Right ventricle myocardium inferior (tissue), 1 donor: Measurements from ENCODE around the gene NUDT14. TPM values are rescaled to one million over a fixed set of nuclear protein-coding genes. Genes with fewer than 3 reads are reported as not detected.

Experiments used
- ATAC-seq: fragments of 200-7000 bp; cut with Tn5 transposase; one replicate; pipeline ENCODE4 v1.9.1; 2020; ENCODE audit warnings: mild to moderate bottlenecking, moderate library complexity
- DNase-seq: peaks from one replicate; pipeline ENCODE4 v3.0.0; 2021; ENCODE audit errors: missing footprints
- intact Hi-C: fragments of 100-400 bp; cut with DNase I; formaldehyde crosslinking; loops from one replicate; pipeline ENCODE4 v1.11.0; 2022
- long read RNA-seq: library from polyadenylated mRNA; unstranded; transcript quantifications from one replicate; pipeline ENCODE4 v2.0.0, GENCODE V29; 2021
- total RNA-seq: library from RNA; stranded (reverse); fragmentation: NEBNext Ultra II Directional; extraction: Animal tissue kit (Norgen Biotek cat#: 25700); gene quantifications from one replicate; pipeline ENCODE4 v1.2.1, GENCODE V29; 2021
- donor health status: DM: no; HTN: yes; CAD: no; lungs with severe emphysema.

NUDT14 gene
- total RNA-seq: 33.9 TPM
- long read RNA-seq, transcript NUDT14-202 (5 exons, 845 nt): major isoform, 25 of 32 reads
- long read RNA-seq, partial matches to known transcripts: 1 of 32 reads
- long read RNA-seq, other reads (novel, unspliced or antisense): 4 of 32 reads

DNA sequence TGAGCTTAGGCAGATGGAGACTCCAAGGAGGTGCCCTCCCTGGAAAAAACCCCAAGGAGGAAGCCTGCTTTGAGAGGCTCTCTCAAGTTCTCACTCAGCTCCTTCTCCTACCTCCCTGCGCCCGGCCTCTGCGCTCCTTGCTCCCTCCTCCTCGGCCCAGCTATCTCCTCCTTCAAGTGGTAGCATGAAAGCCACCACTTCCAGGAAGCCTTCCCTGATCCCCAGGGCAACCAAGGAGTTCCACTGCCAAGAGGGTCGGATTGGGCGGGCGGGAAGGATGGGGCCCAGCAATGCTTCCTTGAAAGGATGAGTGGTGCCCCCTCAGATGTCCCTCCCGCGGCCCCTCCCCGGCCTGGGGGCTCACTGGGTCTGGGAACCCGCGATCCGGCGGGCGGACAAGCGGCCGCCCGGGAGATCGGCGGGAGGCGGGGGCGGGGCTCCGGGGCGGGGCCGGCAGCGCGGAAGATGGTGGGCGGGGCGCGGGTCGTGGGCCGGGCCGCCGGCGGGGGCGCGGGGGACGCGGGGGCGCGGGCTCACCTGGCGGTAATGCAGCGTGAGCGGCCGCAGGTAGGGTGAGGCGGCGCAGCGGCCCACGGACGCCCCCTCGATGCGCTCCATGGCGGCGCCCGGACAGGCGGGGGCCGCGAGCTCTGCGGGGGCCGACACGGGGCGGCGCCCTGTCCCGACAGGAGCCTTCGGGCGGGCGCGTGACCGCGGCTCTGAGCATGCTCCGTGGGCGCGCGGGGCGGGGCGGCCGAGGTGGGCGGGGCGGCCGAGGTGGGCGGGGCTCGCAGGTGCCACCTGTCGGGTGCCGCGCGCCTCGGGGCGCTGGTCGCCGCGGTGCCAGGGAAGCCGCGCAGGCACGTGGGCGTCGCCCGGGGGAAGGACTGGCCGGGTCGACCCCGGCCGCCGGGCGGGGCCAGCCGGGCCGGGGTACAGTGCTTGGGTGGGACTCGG lies at the start of gene NUDT14:
TSS of gene NUDT14 (minus strand) at position 721 of the 957 bp plus-strand sequence. CDS start at position 618, 103 bp downstream.
- DNase-seq: no peak
- intact Hi-C loops: loop anchor here (10.0 kb wide), 1 partner anchor 206 kb away; the partner anchor contains the start of gene AHNAK2
- ATAC-seq: peak; percentile 70

DNA sequence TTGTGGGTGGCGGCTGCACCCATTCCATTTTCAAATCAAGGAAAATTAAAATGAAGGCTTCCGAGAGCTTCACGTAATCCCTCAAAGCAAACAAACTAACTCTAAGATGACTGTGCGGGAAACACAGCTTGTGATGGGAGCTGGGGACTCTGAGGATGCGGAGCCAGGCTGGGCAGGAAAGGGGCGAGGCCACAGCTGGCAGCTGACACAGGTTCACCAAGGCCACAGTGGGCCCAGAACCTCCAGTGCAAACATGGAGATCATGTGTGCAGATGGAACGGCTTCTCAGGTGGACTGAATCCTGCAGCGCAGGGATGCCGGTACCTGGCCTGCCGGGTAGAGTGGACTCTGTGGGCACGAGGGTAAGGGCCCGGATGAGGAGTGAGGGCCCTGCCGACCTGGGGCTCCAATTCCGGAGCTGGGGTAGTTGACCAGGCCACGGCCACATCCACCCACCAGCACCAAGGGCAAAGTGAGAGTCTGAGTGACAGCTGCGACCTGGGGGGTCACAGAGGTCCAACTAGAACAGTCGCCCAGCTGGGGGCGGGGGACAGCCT lies 48.1 kb upstream of the NUDT14 start:
- ATAC-seq: no peak
- intact Hi-C loops: no loop called here
- DNase-seq: no peak

DNA sequence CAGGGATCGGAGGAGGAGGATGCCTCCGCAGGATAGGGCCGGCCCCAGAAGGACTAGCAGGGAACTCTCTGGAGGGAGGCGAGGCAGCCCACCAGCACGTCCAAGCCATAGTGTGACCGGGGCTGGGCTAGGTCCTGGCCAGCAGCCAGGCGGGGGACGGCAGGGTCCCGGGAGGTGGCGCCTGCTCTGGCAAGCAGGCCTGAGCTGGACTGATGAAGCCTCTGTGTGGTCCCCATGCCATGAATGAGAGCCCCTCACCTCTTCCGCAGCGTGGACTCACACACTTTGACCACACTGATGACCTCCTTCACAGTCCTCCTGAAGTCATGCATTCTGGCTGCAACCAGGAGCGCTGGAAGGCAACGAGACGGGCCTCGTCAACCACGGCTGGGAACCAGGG lies 47.5 kb upstream of the NUDT14 start:
- ATAC-seq (peak; percentile 31), DNase-seq (no peak)
- intact Hi-C loops: no loop called here

DNA sequence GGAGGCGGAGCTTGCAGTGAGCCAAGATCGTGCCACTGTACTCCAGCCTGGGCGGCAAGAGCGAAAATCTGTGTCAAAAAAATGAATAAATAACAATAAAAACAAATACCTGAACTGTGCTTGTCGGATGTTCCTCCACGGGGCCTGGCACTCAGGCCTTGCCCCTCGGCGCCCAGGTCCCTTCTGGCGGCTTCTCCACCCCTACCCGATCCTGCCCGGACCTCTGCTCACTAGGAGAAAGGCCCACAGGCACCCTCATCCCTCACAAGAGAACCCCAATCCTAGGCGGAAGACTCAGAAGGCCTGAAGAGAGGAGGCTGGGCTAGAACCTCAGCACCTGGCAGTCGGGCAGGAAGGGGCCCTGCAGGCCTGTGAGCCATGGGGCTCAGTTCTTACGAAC lies 46.2 kb upstream of the NUDT14 start:
- DNase-seq: no peak
- intact Hi-C loops: no loop called here
- no peak for ATAC-seq

DNA sequence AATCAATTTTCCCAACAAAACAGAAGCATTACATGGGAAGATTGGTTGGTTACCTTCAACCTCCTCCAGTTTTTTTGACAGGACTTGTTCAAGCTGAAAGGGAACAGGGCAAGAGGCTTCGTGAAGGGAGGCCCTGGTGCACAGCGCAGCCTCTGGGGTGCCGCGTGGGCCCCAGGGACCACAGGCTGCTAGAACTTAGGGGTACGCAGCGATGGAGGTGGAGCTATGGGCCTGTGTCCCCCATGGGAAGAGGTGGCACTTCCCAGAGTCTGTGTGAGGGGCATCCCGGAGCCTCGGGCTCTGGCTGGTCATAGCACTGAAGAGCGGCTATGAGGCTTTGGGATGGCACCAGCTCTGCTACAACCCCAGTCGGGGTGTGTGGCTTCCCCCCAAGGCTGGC lies 45.1 kb upstream of the NUDT14 start:
- DNase-seq (no peak), ATAC-seq (no peak)
- intact Hi-C loops: no loop called here

DNA sequence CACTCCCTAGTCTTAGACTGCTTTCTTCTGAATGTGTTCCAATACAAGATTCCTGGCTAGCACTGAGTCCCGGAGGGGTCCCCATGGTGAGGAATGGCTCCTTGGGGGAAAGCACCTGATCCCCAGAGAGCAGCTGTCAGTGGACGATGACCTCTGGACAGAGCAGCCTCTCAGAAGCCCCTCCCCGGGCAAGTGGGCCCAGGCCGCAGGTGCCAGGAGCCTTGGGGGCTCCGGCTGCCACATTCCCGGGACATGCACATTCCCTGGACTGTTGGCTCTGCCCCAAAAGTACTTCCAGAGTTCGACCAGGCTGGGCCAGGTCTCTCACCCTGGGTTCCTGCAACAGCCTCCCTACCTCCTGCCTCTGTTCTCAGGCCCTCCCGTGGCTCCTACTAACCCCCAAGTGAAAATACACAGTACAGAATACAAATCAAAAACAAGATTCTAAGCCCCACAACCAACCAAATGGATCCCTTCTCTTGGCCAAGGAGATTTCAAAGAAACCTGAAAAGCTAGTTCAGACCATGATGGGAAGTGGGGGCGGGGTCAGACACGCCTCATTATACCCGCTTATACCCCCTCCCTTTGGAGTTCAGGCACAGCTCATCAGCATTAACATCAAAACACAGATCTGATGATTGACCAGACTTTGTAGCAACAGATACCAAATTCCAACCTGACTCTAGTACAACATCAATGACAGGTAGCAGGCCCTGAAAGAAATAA lies 43.9 kb upstream of the NUDT14 start:
- ATAC-seq (no peak), DNase-seq (no peak)
- intact Hi-C loops: no loop called here

DNA sequence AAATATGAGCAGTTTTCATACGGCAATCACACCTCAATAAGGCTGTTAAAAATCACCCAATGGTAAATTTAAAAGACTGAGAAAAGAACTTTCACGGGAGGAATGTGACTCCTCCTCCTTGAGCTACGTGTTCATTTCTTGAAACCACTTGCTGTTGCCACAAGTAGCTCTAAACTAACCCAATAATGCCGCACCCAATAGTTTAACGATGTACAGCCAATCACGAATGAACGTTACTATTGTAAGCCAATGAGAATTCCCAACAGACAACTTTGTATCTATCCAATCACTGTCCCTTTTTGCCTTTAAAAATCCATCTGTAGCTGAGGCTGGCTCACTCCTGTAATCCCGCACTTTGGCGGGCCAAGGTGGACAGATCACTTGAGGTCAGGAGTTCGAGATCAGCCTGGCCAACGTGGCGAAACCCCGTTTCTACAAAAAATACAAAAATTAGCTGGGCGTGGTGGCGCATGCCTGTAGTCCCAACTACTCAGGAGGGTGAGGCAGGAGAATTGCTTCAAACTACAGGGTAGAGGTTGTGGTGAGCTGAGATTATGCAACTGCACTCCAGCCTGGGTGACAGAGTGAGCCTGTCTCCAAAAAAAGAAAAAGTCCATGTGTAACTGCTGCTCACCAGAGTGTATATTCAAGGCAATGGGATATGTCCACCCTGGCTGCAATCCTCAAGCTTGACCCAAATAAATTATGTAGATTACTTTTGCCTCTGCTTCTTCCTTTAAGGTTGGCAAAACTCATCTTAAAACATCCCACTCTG lies 42.8 kb upstream of the NUDT14 start:
- intact Hi-C loops: no loop called here
- no peak for DNase-seq
- ATAC-seq: no peak

DNA sequence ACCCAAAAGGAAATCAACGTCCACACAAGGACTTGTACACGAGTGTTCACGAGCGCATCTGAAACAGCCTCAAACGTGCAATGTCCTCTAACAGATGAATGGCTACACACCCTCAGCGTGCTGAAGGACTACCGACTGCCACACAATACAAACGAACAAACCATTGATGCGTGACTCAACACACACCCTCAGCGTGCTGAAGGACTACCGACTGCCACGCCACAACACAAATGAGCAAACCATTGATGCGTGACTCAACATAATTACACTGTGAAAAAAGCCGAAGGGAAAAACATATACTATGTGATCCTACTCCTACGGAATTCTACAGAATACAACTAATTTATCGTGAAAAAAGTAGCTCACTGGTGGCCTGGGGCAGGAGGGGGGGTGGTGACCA lies 42.1 kb upstream of the NUDT14 start:
- intact Hi-C loops: no loop called here
- ATAC-seq (no peak), DNase-seq (no peak)

DNA sequence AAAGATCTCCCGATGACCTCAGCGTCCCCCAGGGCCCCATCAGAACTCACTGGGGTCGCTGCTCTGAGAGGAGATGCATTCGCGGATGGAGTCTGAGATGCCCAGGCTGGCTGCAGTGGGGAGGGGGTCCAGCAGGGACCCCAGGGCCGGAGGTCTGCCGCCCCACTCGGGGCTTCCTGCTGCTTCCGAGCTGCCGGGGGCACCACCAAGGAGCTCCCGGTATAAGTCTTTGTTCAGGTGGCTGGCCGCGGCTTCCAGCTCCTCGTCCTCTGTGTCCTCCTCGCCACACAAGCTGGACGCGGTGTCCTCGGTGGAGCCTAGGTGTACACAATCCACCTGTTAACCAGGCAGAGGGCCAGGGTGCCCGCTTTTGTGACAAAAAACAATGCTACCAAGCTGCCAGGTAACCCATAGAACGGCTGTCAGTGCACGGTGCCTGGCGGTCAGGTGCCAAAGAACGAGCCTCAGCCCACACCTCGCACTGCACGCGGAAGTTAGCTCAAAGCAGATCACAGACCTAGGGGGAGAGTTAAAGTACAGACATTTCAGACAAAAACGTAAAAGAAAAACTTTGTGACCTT lies 40.6 kb upstream of the NUDT14 start:
- ATAC-seq: no peak
- no peak for DNase-seq
- intact Hi-C loops: no loop called here

DNA sequence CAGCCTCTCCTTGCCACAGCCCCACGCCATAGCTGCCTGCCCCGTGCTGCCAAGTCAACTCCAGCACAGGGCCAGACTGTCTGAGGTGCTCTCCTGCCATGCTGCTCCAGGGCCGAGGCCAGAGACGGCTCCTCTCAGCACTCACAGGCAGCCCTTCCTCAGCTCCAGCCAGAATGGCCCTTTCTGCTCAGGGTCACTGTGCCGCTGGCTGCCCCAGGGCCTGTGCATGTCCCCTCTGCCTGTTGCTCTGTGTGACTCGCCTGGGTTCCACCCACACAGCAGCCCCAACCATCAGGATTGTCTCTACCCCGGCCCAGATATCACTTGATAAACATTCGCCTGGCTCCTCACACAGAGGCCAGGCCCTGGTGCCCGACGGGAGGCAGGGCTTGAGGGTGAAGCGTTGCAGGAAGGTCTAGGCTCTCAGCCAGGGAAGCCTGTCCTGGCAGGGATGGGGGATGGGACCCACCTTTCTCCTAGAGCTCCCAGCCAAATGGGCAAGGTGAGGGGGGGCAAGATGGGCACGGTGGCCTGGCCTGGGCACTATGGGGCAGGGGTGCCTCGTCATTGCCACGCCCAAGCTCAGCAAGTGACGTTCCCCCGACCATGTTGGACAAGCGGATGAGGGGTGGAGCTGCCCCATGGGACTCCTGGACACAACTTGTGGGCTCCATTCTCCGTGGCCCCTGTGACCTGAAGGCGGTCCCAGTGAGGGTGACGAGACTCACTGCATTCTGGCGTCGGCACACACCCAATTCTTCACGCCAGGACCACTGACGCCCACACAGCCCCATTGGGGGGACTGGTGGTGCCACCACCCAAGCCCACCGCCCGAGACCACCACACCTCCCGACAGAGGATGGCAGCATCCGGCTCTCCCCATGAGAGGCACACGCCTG lies 39.8 kb upstream of the NUDT14 start:
- no peak for DNase-seq
- peak; percentile 73 for ATAC-seq
- intact Hi-C loops: no loop called here

DNA sequence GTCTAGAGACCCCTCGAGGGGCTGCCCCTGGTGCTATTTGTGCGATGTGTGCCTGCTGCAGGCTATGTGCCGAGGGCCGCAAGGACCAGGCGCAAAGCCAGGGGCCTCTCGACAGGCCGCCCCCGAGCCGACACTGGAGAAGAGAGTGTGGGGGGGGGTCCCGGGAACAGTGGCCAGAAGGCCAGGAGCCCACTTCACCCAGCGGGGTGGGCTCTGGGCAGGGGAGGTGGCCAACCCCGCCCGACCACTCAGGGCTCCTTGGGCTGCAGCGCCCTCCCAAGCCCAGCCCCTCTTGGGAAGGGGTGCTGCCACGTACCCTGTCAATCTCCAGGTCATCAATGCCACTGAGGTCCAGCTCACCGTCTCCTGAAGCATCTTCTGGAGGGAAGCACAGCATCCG lies 38.6 kb upstream of the NUDT14 start:
- intact Hi-C loops: no loop called here
- ATAC-seq (no peak), DNase-seq (no peak)

DNA sequence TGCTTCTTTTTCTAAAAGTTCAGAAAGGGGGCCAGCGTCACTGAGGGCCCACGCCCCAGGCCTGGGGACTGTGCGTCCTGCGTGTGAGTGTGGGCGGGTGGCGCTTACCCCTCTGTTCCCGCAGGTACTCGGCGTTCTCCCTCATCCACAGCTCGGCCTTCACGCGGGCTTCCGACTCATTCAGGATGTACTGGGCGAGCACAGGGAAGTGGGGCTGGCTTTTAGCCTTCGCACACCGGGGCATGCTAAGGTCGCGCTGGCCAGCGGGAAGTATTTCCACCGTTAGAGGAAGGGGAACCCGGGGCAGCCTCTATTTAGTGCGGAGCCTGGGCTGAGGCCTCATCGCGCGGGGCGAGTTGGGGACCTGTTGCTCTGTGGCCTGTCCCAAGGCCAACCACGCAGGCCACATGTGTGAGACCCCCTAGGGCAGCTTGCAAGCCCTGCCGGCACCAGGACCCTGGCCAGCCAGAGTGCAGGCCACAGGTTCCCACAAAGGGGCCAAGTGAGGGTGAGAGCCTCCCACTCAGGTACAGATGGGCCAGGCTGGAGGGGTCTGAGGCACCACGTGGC lies 38.0 kb upstream of the NUDT14 start:
- no peak for DNase-seq
- intact Hi-C loops: no loop called here
- no peak for ATAC-seq

DNA sequence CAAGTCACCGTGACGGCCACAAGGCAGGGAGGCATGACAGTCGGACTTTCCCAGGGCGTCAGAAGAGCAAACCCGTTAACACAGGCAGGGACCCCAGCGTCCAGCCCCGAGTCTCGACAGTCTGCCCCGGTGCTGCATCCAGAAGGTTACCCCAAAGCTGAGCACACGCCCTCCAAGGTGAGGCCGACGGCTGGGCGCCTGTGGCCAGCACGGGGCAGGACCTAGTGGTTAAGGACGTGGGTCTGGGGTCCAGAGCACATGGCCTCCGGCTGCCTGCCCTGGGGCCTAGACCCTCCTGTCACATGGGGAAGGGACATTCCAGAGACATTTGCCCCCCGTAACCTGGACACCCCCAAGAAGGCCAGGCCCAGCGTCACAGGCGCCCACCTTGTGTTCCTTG lies 37.5 kb upstream of the NUDT14 start:
- ATAC-seq (no peak), DNase-seq (no peak)
- intact Hi-C loops: no loop called here

DNA sequence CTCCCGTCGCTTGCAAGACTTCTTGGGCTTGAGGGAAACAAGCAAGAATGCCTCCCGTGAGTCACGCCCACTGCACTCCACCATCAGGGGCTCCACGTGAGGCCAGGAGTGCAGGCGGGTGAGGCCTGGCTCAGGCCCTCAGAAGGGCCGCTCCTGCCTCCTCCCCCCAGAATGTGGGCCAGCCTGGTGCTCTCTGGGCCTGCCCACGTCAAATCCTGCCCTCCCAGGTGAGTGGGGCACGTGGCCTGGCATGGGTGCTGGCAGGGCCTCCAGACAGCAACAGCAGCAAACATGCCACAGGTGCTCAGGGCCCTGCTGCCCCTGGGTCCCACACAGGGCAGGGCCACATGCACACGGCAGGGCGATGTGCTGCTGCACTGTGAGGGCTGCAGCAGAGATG lies 36.7 kb upstream of the NUDT14 start:
- no peak for ATAC-seq
- no peak for DNase-seq
- intact Hi-C loops: no loop called here

DNA sequence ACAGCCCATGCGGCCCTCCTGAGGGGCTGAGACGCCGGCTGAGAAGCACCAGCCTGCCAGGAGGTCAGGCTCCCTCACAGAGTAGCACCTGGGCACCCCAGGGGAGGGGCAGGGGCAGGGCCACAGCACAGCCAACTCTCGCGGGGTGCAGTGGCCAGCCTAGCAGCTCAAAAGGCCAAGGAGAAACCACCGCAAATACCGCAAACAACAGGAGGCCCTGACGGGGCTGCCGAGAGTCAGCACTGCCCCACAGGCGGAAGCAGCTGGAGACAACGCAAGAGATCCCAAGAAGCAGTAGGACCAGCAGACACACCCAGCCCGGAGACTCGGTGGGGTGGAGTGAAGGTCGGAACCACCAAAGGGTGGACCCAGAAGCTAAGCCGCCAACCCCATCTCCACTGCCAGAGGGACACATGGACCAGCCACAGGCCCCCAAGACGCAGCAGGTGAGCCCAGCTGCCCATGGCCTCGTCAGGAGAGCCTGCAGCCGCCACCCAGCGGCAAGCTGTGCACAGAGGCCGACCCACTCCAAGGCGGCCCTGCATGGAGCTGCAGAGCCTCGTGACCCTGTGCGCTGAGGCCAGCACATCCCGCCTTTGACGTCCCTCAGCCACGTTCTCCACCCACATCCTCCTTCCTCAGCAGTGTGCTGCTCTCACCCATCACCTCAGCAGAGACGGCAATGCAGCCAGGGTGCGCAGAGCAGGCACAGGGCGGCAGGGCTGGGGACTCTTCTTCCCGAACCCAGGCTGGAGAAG lies 35.6 kb upstream of the NUDT14 start:
- ATAC-seq (no peak), DNase-seq (no peak)
- intact Hi-C loops: no loop called here

DNA sequence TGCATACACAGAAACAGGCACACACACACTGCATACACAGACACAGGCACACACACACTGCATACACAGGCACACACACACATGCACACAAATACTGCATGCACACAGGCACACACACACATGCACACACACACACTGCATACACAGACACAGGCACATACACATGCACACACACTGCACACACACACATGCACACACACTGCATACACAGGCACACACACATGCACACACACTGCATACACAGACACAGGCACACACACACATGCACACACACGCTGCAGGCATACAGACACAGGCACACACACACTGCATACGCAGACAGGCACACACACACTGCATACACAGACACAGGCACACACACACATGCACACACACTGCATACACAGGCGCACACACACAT lies 34.5 kb upstream of the NUDT14 start:
- intact Hi-C loops: no loop called here
- no peak for ATAC-seq
- DNase-seq: no peak
